KG1 (cell line): Measurements from ENCODE around the gene ZBTB32.
"Not testable (repeated sequence)": the region's sequence is repeated elsewhere in the genome, so short reads cannot be mapped to it uniquely, and the experiment has no call there.

ENCODE experiments used
- DNase-seq: peaks from one replicate; lab custom pipeline; 2025; lab: John Stamatoyannopoulos, UW

ZBTB32 gene

GRCh38 chr19:35720648-35721047, 16.3 kb downstream of the ZBTB32 start:
- DNase-seq: no peak

GRCh38 chr19:35721374-35721773, 17.0 kb downstream of the ZBTB32 start:
- DNase-seq: no peak

- no peak for DNase-seq
Measured at GRCh38 chr19:35722461-35722860, 18.1 kb downstream of the ZBTB32 start.

GRCh38 chr19:35722897-35723296, 18.5 kb downstream of the ZBTB32 start:
- DNase-seq: no peak

GRCh38 chr19:35723671-35724070, 19.3 kb downstream of the ZBTB32 start:
- no peak for DNase-seq

GRCh38 chr19:35724132-35724531, 19.8 kb downstream of the ZBTB32 start:
- not testable (repeated sequence) for DNase-seq

- DNase-seq: no peak
Measured at GRCh38 chr19:35724560-35724959, 20.2 kb downstream of the ZBTB32 start.

- DNase-seq: no peak
Measured at GRCh38 chr19:35725216-35725861, 21.0 kb downstream of the ZBTB32 start.

- no peak for DNase-seq
Measured at GRCh38 chr19:35727053-35727955, 22.9 kb downstream of the ZBTB32 start.

- DNase-seq: no peak
Measured at GRCh38 chr19:35727956-35728706, 23.8 kb downstream of the ZBTB32 start.

GRCh38 chr19:35729021-35729420, 24.7 kb downstream of the ZBTB32 start:
- DNase-seq: no peak

GRCh38 chr19:35729763-35730162, 25.4 kb downstream of the ZBTB32 start:
- DNase-seq: no peak

- no peak for DNase-seq
Measured at GRCh38 chr19:35730326-35730725, 26.0 kb downstream of the ZBTB32 start.

- DNase-seq: no peak
Measured at GRCh38 chr19:35731353-35731752, 27.0 kb downstream of the ZBTB32 start.

- DNase-seq: no peak
Measured at GRCh38 chr19:35731779-35732405, 27.5 kb downstream of the ZBTB32 start.

- no peak for DNase-seq
Measured at GRCh38 chr19:35732540-35733179, 28.3 kb downstream of the ZBTB32 start.

- DNase-seq: no peak
Measured at GRCh38 chr19:35733180-35734125, 29.1 kb downstream of the ZBTB32 start.

- DNase-seq: no peak
Measured at GRCh38 chr19:35734273-35734672, 29.9 kb downstream of the ZBTB32 start.

GRCh38 chr19:35734889-35735288, 30.5 kb downstream of the ZBTB32 start:
- no peak for DNase-seq
